ENCODE data around the gene TRMT2A.

- TF ChIP-seq RAD21 (IDR thresholded peaks at IDR 0.05; ENCODE audit: insufficient read depth, low read depth, low read length) (no peak), RELA (IDR thresholded peaks at IDR 0.05; ENCODE audit: borderline replicate concordance, partially characterized antibody) (no peak), ZNF24 (IDR thresholded peaks at IDR 0.05) (no peak), ZNF217 (IDR thresholded peaks at IDR 0.05) (no peak), HCFC1 (IDR thresholded peaks at IDR 0.05; ENCODE audit: low read length) (no peak)
Measured at GRCh38 chr22:20137671-20138416, 20.8 kb upstream of the TRMT2A start.

All from GM12878 (cell line).